GM10248 (cell line): ENCODE measurements around the gene LGR4.

ENCODE experiments used
- CTCF ChIA-PET: fragments of 300-600 bp; sonication (Branson Sonifier 250); formaldehyde crosslinking; extraction: SDS; loops from one replicate; lab custom pipeline; 2021; ENCODE audit warnings: antibody characterized with exemption; lab: Yijun Ruan, JAX
- POLR2A ChIA-PET: fragments of 350-650 bp; sonication (Branson Sonifier 250); formaldehyde crosslinking; extraction: SDS; loops from one replicate; lab custom pipeline; 2020; ENCODE audit warnings: antibody characterized with exemption; lab: Yijun Ruan, JAX
- DNase-seq: peaks from one replicate; pipeline ENCODE4 v3.0.0; 2012; ENCODE audit errors: extremely low spot score
- TF ChIP-seq, protein P1 (sequence below): IDR thresholded peaks from 2 replicates; pipeline ENCODE4 v1.5.1; 2012; ENCODE audit warnings: mild to moderate bottlenecking, low read depth; ENCODE audit errors: extremely low read depth, missing control alignments, control extremely low read depth

The LGR4 gene

DNA sequence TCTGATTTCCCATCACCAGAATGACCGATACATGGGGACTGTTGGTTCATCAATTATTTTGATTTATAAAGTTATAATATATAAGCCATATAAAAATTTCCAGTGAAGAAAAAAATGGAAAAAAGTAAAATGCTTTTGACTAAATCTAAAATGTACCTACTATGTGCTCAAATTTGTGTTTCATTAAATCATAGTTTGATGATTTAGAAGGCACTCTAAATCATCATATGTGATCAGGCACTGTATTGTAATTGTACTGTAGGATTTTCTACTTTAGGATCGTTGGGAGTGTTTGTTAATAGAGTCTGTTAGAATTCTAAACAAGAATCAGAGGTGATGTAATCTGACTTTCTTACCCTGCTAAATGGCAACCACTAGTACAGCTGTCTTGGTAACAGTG lies 31.6 kb upstream of the LGR4 start:
- ChIA-PET CTCF (interaction anchor here (1.1 kb wide), 1 partner anchor 208 kb away, joined by 3 read pairs; no protein-coding TSS in a partner anchor), POLR2A (no interaction called here)
- no peak for DNase-seq
- TF ChIP-seq, protein P1, sequence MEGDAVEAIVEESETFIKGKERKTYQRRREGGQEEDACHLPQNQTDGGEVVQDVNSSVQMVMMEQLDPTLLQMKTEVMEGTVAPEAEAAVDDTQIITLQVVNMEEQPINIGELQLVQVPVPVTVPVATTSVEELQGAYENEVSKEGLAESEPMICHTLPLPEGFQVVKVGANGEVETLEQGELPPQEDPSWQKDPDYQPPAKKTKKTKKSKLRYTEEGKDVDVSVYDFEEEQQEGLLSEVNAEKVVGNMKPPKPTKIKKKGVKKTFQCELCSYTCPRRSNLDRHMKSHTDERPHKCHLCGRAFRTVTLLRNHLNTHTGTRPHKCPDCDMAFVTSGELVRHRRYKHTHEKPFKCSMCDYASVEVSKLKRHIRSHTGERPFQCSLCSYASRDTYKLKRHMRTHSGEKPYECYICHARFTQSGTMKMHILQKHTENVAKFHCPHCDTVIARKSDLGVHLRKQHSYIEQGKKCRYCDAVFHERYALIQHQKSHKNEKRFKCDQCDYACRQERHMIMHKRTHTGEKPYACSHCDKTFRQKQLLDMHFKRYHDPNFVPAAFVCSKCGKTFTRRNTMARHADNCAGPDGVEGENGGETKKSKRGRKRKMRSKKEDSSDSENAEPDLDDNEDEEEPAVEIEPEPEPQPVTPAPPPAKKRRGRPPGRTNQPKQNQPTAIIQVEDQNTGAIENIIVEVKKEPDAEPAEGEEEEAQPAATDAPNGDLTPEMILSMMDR: no peak

DNA sequence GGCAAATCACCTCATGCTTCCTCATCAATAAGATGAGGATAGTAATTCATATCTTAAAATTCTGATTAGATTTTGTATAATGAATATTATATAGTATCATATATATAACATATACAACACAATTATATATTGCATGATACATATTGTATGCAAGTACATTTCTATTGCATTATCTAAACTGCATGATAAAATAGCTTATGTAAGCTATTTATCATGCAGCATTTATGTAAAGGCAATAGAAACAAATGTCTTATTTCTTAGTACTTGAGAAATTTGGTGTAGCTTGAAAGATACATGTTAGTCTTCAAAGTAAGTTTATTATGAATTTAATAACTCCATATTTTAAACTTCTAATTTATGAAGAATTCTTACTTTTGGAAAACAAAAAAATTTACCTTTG lies 28.5 kb upstream of the LGR4 start:
- no peak for DNase-seq
- ChIA-PET POLR2A (no interaction called here), CTCF (interaction anchor here (8.4 kb wide), 1 partner anchor 16 kb away, joined by 101 read pairs; no protein-coding TSS in a partner anchor)
- TF ChIP-seq, protein P1: no peak

DNA sequence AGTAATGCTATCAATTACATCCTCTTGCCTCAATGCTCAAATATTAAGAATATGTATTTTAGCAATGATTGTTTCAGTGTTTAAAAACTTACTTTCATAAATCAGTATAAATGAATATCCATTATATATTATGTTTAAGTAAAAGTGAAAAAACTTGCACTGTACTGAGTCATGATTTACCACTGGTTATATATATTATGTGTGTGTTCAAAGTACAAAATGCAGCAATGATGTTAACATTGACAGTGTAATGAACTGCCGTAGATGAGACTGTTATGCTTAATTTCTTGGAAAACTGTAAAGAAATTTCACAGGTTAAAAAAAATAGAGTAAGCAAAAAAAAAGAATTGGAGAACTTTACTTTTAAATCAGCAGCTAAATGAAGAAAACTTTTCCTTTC lies 25.3 kb upstream of the LGR4 start:
- POLR2A ChIA-PET: no interaction called here
- CTCF ChIA-PET: interaction anchor here (0.9 to 8.4 kb wide), 14 partner anchors 10 to 339 kb away, joined by 3 to 101 read pairs (median 6); partner anchors contain the start of gene LGR4
- no peak for DNase-seq
- TF ChIP-seq, protein P1: no peak

GRCh38 chr11:27497284-27497866 lies 24.8 kb upstream of the LGR4 start:
- TF ChIP-seq, protein P1: peak; percentile 44
- CTCF ChIA-PET: interaction anchor here (0.7 to 8.4 kb wide), 17 partner anchors 9 to 1213 kb away, joined by 3 to 101 read pairs (median 5); partner anchors contain the start of genes CCDC34 and LGR4
- no peak for DNase-seq
- POLR2A ChIA-PET: no interaction called here

DNA sequence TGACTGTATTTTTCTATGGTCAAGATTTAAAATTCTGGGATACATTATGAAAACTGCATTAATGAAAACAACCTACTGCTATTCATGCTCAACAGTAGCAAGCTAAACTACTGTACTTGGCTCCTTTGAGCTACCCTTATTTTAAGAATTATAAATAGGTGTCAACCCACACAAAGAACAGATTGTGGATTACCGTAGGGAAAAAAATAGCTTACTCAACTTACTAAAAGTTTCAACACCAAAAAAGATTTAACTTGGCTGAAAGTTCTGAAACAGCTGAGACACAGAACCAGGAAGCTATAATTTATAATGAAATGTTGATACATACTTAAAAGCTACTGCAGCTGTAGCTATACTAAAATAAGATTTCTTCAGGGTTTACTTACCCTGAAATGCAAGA lies 23.9 kb upstream of the LGR4 start:
- DNase-seq: no peak
- TF ChIP-seq, protein P1: no peak
- POLR2A ChIA-PET: interaction anchor here (0.6 kb wide), 1 partner anchor 1007 kb away, joined by 4 read pairs; no protein-coding TSS in a partner anchor
- CTCF ChIA-PET: interaction anchor here (0.7 to 8.4 kb wide), 15 partner anchors 9 to 1212 kb away, joined by 3 to 101 read pairs (median 4); partner anchors contain the start of gene CCDC34

DNA sequence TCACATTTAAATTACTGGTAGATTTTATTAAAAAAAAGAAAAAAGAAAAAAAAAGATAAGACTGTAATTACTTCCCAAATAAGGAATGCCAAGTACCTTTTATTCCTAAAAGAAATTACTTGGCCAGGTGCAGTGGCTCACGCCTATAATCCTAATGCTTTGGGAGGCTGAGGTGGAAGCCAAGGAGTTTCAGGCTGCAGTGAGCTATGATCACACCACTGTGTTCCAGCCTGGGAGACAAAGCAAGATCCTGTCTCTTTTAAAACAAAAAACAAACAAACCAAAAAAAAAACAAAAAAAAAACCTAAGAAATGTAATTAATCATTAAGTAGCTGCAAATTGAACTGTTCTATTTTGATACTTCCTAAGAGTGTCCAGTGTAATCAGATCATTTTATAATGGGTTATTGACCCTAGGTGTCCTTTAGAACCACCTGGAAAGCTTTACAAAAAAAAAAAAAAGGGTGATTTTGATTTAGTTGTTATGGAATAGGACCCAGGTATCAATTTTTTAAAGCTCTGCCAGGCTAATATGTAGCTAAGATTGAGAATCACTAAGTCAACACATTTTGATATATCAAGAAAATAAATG lies 23.2 kb upstream of the LGR4 start:
- ChIA-PET CTCF (interaction anchor here (0.7 to 8.4 kb wide), 11 partner anchors 8 to 1212 kb away, joined by 3 to 101 read pairs (median 4); no protein-coding TSS in a partner anchor), POLR2A (interaction anchor here (0.6 kb wide), 1 partner anchor 1007 kb away, joined by 4 read pairs; no protein-coding TSS in a partner anchor)
- no peak for DNase-seq
- TF ChIP-seq, protein P1: no peak
